Activated CD8-positive, alpha-beta T cell treated with anti-CD3 and anti-CD28 coated beads, Interleukin-2, amount 10 ng/mL, durations not matched to agents 7 days and 5 days (primary cell): ENCODE data around the gene AGBL1. TPM values are rescaled to one million over a fixed set of nuclear protein-coding genes. Genes with fewer than 3 reads are reported as not detected.

Experiments
- ATAC-seq: fragments of 150-1000 bp; cut with Tn5 transposase; one replicate; pipeline ENCODE4 v1.10.0; 2021; ENCODE audit warnings: moderate library complexity
- CTCF ChIA-PET: fragments of 350-600 bp; sonication (Branson Sonifier 250); formaldehyde crosslinking; loops from one replicate; lab custom pipeline; 2021; ENCODE audit warnings: antibody characterized with exemption; lab: Charles Lee
- POLR2A ChIA-PET: fragments of 350-600 bp; sonication (Branson Sonifier 250); formaldehyde crosslinking; loops from one replicate; lab custom pipeline; 2021; ENCODE audit warnings: antibody characterized with exemption; lab: Charles Lee
- DNase-seq: peaks from one replicate; pipeline ENCODE4 v3.0.0-alpha.2; 2020
- H3K27ac Mint-ChIP-seq: one replicate; pipeline ENCODE4 v1.8.0; 2021; ENCODE audit warnings: mild to moderate bottlenecking, mixed read lengths
- H3K27me3 Mint-ChIP-seq: one replicate; pipeline ENCODE4 v1.8.0; 2021; ENCODE audit warnings: low read depth, mixed read lengths
- H3K36me3 Mint-ChIP-seq: one replicate; pipeline ENCODE4 v1.8.0; 2021; ENCODE audit warnings: low read depth, mixed read lengths
- H3K4me1 Mint-ChIP-seq: one replicate; pipeline ENCODE4 v1.8.0; 2021; ENCODE audit warnings: low read depth, mixed read lengths
- H3K4me3 Mint-ChIP-seq: one replicate; pipeline ENCODE4 v1.8.0; 2021; ENCODE audit warnings: mild to moderate bottlenecking, mixed read lengths
- H3K9me3 Mint-ChIP-seq: one replicate; pipeline ENCODE4 v1.8.0; 2022; ENCODE audit warnings: mixed read lengths; ENCODE audit not compliant: insufficient read depth
- total RNA-seq, 2 experiments: library from RNA; stranded (reverse); gene quantifications; one replicate each; pipeline ENCODE4 v1.2.3, GENCODE V29; 2021

Gene AGBL1
- total RNA-seq, 2 experiments from 2014 or later, result not detected

DNA sequence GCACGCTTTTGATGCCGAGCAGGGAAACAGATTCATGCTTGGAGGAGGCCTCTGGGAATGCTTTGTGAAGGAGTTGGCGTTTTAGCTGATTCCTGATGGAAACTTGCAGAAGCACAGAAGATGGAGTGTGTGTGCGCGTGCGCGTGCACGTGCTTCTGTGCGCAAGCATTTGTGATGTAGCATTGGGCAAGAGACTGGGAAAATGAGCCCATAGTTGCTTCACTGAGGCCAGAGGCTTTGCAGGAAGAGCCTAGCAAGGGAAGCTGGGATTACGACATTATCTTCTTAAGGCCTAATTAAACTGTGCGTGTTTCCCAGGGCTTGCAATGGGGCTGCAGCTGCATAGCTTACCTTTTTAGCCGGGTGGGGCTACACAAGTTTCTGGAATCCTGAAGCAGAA, 18.1 kb upstream of the AGBL1 start:
- peaks cover 2% of the 10 kb centered on the region for H3K27me3 Mint-ChIP-seq
- H3K27ac Mint-ChIP-seq, result no peak overlapping the region

DNA sequence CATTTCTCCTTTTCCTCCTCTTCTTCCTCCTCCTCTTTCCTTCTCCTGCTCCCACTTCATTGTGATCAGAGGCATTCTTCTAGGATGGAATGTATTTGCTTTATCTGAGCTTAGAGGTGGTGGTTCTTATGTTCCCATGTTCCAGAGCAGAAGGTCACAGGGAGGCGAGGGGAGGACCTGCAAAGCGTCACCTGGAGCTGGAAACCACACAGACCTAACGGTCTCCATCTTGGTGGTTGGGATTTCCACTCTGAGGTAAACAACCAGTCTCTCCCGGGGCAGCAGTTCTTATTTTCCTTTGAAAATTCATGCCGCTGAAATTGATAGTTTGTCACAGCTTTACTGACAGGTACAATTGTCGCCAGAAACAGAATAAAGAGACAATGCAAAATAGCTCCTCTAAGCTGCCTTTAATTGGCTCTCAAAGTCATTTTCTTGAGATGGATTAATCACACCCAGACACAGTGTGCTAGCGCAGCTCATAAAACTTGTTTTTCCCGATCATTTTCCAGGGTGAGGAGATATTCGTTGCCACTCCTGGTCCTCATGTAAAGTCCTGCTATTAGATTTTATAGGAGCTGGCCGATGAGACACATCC, 16.9 kb upstream of the AGBL1 start:
- no peaks in the 10 kb centered on the region for H3K4me1 Mint-ChIP-seq
- no peaks in the 10 kb centered on the region for H3K36me3 Mint-ChIP-seq
- DNase-seq (no peak), ATAC-seq (no peak)
- ChIA-PET POLR2A (no interaction called here), CTCF (no interaction called here)
- no peak overlapping the region for H3K27ac Mint-ChIP-seq
- H3K9me3 Mint-ChIP-seq, result no peaks in the 10 kb centered on the region
- peaks cover 2% of the 10 kb centered on the region for H3K27me3 Mint-ChIP-seq
- no peak overlapping the region for H3K4me3 Mint-ChIP-seq

More for the DNA sequence above, 18.1 kb upstream of the AGBL1 start:
- DNase-seq, result no peak
- Mint-ChIP-seq H3K4me1 (no peaks in the 10 kb centered on the region), H3K4me3 (no peak overlapping the region), H3K9me3 (no peaks in the 10 kb centered on the region), H3K36me3 (no peaks in the 10 kb centered on the region)
- no peak for ATAC-seq
- ChIA-PET CTCF (no interaction called here), POLR2A (no interaction called here)

DNA sequence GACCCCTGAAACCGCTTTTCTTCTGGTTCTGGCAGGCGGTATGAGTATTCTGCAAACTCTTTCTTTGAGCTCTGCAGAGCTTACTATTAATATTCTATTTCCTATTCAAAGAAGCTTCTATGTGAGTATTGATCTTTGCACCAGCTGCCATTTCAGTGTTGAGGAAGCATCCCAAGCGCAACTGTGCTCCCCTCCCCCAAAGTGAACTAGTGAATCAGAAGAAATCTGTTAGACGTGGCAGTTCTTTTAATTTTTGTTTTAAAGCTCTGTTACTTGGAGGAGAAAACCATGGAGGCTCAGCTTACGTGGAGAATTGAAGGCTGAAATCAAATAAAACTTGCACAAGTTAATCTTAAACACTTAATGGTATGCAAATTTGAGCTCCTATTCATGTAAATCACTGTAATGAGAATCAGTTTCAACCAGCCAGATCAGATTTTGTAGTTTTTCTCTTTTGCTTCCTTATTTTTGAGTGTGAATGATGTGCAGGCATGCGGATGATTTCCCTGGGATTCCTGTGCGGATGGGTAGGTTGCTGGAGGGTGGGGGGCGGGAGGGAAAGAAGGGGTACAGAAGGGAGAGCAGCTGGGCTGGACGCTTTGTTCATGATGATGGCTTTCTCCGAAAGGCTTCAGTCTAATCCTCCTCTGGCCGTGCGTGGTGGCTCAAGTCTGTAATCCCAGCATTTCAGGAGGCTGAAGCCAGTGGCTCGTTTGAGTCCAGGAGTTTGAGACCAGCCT, 16.1 kb upstream of the AGBL1 start:
- Mint-ChIP-seq H3K27me3 (peaks cover 2% of the 10 kb centered on the region), H3K36me3 (no peaks in the 10 kb centered on the region), H3K9me3 (no peaks in the 10 kb centered on the region), H3K4me3 (no peak overlapping the region), H3K4me1 (no peaks in the 10 kb centered on the region), H3K27ac (no peak overlapping the region)
- DNase-seq (no peak), ATAC-seq (no peak)
- ChIA-PET CTCF (no interaction called here), POLR2A (no interaction called here)

DNA sequence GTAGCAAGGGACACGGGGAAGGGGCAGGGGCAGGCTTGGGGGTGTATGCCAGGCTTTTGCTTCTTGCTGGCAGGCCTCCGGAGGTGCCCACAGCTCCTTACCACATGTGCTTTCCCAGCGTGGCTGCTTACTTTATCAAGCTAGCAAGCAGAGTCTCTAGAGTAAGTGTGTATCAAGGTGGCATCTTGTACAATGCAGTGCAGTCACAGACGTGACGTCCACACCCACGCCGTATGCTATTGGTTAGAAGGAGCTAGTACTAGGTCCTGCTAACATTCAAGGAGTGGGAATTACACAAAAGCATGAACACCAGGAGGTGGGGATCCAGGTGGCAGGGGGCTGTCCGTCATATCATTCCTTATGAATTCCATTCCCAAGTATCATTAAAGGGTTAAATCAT, 15.3 kb upstream of the AGBL1 start:
- no peaks in the 10 kb centered on the region for H3K36me3 Mint-ChIP-seq
- ChIA-PET POLR2A (no interaction called here), CTCF (no interaction called here)
- H3K4me3 Mint-ChIP-seq, result no peak overlapping the region
- DNase-seq, result no peak
- no peaks in the 10 kb centered on the region for H3K4me1 Mint-ChIP-seq
- no peak for ATAC-seq
- no peaks in the 10 kb centered on the region for H3K9me3 Mint-ChIP-seq
- H3K27me3 Mint-ChIP-seq, result peaks cover 2% of the 10 kb centered on the region
- H3K27ac Mint-ChIP-seq, result no peak overlapping the region

DNA sequence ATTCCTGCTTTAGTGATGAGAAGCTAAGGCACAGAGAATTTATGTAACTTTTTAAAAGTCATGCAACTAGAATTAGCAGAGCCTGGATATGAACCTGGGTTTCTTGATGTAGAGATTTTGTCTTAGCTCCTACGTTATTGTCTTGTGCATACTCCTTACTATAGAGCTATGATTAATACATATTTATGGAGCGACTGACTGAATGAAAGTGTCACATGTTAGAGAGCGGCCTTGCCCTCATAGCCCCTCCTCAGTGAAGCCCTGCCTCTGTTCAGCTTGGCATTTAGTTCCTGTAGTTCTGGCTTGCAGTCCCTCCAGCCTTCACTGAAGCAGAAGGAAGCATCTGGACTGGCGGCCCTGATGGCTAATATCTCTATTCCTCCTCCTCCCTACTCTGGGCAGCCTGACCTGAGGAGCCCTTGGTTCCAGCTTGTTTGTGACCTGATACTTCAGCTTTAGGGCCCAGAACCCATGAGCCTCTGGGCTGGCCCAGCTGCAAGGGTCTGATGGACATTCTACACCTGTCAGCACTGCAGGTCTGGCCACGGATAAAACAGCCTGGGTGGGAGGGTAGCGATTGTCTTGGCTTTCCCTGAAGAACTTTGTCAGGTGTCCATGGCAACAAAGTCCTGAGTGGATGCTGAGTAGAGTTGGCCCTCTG, 13.4 kb upstream of the AGBL1 start:
- Mint-ChIP-seq H3K4me3 (no peak overlapping the region), H3K9me3 (no peaks in the 10 kb centered on the region), H3K27ac (no peak overlapping the region), H3K36me3 (no peaks in the 10 kb centered on the region), H3K4me1 (no peaks in the 10 kb centered on the region), H3K27me3 (peaks cover 2% of the 10 kb centered on the region)
- CTCF ChIA-PET, result no interaction called here
- no peak for DNase-seq
- no peak for ATAC-seq
- POLR2A ChIA-PET, result no interaction called here

DNA sequence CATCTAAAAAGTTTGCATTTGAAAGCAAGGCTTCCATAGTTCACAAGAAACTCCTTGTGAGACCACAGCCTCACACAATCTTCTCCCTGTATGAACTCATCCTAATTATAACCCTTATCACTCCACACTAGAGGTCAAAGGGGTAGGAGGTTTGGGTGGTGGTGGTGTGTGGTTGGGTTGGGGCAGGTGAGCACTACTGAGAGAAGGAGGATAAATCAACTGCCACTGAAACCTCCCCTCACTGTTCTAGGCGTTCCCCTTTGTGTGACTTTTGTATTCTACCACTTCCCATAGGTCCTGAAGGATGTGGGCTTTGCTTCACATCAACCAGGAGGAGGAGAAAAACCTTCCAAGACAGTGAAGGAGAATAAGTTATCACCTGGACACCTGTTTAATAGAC, 6.4 kb upstream of the AGBL1 start:
- no peaks in the 10 kb centered on the region for H3K36me3 Mint-ChIP-seq
- ChIA-PET CTCF (no interaction called here), POLR2A (no interaction called here)
- no peak for ATAC-seq
- no peaks in the 10 kb centered on the region for H3K4me1 Mint-ChIP-seq
- peaks cover 2% of the 10 kb centered on the region for H3K27me3 Mint-ChIP-seq
- no peaks in the 10 kb centered on the region for H3K9me3 Mint-ChIP-seq
- H3K27ac Mint-ChIP-seq, result no peak overlapping the region
- H3K4me3 Mint-ChIP-seq, result no peak overlapping the region
- DNase-seq, result no peak

DNA sequence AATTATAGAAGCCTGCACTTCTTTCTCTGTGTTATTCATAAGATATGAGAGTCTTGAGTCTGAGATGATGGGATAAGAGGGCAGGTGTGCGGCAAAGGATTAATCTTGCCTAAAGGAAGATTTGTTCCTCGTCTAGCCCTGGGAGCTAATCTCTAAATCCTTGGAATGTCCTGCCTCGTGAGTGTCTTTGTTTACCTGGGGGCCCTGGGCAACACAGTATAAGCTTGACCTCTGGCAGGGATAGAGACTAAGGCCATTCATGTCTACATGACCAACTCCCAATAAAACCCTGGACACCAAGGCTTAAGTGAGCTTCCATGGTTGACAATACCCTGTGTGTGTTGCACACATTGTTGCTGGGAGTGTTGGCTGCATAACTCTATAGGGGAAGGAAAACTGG, 3.2 kb upstream of the AGBL1 start:
- Mint-ChIP-seq H3K4me1 (no peaks in the 10 kb centered on the region), H3K36me3 (no peaks in the 10 kb centered on the region), H3K27me3 (peaks cover 2% of the 10 kb centered on the region), H3K9me3 (no peaks in the 10 kb centered on the region), H3K27ac (no peak overlapping the region), H3K4me3 (no peak overlapping the region)
- no peak for DNase-seq
- ATAC-seq, result no peak
- ChIA-PET POLR2A (no interaction called here), CTCF (no interaction called here)

DNA sequence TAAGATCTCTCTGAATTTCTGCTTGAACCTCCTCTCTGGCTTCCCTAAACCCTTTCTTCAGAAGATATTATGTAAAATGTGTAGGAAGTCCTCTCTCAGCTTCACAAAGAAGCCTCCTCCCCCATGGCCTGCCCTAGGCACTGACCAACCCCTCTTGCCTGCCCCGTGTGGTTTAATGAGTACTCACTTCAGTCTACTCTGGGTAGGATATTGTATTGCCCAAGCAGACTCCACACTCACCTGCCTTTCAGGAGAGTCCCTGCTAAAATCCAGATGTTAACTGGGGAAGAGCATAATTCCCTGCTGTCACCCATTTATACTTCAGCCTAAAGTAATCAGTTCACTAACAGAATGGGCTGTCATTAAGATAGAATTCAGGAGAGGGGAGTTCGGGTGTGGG, 2.6 kb upstream of the AGBL1 start:
- POLR2A ChIA-PET, result no interaction called here
- ATAC-seq (no peak), DNase-seq (no peak)
- Mint-ChIP-seq H3K4me1 (no peaks in the 10 kb centered on the region), H3K27ac (no peak overlapping the region), H3K4me3 (no peak overlapping the region), H3K36me3 (no peaks in the 10 kb centered on the region), H3K9me3 (no peaks in the 10 kb centered on the region), H3K27me3 (peaks cover 2% of the 10 kb centered on the region)
- CTCF ChIA-PET, result no interaction called here

DNA sequence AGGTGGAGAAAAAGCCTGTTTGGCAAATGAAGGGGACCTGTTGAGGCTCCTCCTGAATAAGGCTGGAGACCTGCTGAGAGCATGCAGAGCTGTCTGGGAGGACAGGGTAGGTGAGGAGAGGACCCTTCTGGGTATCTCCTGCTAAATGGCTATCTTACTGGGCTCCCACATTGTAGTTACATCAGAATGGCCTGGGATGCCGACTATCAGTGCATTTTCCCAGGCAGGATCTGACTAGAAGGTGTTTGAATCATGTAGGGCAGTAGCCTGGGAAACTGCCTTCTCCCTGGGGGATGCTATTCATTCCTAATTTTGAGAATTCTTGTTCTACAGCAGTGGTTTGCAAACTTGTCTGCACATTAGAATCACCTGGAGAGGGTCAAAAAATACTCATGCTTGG, 631 bp downstream of the AGBL1 start:
- CTCF ChIA-PET, result no interaction called here
- DNase-seq (no peak), ATAC-seq (no peak)
- Mint-ChIP-seq H3K27me3 (peaks cover 11% of the 10 kb centered on the region), H3K9me3 (no peaks in the 10 kb centered on the region), H3K4me1 (peaks cover 11% of the 10 kb centered on the region), H3K4me3 (no peak overlapping the region), H3K36me3 (no peaks in the 10 kb centered on the region), H3K27ac (no peak overlapping the region)
- POLR2A ChIA-PET, result no interaction called here

DNA sequence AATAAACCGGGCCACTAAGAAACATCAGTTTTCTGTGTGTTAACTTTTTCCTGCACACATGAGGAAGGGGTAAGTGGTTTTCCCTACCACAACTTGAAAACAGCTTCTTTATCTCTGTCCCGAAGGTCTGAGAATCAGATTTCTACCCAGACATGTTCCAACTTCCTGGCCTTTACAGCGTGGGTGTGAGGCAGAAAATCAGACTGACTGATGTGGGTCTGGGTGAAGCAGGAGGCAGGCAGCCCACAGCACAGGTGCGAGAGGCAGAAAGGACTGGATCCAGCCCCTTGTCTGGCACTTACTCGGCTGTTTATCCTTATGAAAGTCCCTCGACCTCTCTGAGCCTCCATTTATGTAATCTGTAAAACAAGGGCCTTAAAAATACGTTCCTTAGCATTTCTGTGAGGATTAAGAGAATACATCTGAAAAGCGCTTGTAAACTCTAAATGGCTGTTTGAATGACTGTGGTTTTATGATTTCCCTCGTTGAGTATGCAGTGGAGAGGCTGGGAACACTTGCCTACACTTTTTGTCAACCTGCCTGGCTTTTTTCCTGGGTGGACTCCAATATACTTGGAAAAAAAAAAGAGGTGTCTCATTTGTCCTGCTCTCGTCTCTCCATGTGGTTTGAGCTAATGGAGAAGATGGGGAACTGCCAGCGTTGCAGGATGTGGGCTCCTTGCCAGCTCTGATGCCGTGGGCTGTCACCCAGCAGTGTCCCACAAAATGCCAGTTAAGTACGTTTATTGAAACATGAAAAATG, 3.1 kb downstream of the AGBL1 start:
- ATAC-seq (no peak), DNase-seq (no peak)
- CTCF ChIA-PET, result no interaction called here
- H3K27ac Mint-ChIP-seq, result no peak overlapping the region
- peaks cover 11% of the 10 kb centered on the region for H3K27me3 Mint-ChIP-seq
- no peaks in the 10 kb centered on the region for H3K36me3 Mint-ChIP-seq
- H3K9me3 Mint-ChIP-seq, result no peaks in the 10 kb centered on the region
- POLR2A ChIA-PET, result no interaction called here
- no peak overlapping the region for H3K4me3 Mint-ChIP-seq
- H3K4me1 Mint-ChIP-seq, result peaks cover 11% of the 10 kb centered on the region

DNA sequence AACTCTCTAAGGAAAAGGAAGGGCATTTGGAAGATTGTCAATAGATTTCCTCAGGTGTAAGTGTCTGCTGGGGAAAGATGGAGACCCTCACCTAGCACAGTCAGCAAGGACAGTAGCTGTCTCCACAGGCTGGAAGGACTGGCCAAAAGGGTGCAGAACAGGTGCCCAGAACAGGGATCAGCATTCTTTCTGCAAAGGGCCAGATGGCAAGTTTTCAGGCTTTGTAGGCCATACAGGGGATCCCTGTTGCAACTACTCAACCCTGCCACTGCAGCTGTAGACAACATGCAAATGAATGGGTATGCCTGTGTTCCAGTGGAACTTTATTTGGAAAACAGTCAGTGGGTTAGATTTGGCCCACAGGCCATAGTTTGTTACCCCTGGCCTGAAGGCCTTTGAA, 8.1 kb downstream of the AGBL1 start:
- Mint-ChIP-seq H3K9me3 (no peaks in the 10 kb centered on the region), H3K4me1 (peaks cover 5% of the 10 kb centered on the region), H3K4me3 (no peak overlapping the region), H3K36me3 (no peaks in the 10 kb centered on the region), H3K27me3 (peaks cover 8% of the 10 kb centered on the region), H3K27ac (no peak overlapping the region)
- CTCF ChIA-PET, result no interaction called here
- no peak for DNase-seq
- no peak for ATAC-seq
- POLR2A ChIA-PET, result no interaction called here

DNA sequence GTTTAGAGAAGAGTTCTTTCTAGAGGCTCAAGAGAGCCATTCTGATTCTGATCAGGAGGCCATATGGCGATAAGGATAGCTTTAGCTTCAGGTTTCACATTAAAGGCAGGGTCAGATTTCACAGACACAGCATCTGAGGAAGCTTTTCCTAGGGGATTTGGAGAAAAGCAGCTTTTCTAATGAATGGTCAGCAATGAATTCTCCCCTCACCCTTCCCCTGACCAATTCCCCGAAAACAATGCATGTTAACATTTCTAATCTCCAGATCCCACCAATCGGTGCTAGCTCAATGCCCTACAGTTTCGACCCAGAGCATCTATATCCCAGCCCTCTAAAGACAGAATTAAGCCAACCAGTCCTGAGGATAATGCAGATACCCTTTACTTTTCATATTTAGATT, 9.8 kb downstream of the AGBL1 start:
- H3K36me3 Mint-ChIP-seq, result no peaks in the 10 kb centered on the region
- no peaks in the 10 kb centered on the region for H3K9me3 Mint-ChIP-seq
- DNase-seq (no peak), ATAC-seq (no peak)
- H3K27ac Mint-ChIP-seq, result no peak overlapping the region
- POLR2A ChIA-PET, result no interaction called here
- CTCF ChIA-PET, result no interaction called here
- H3K27me3 Mint-ChIP-seq, result peaks cover 5% of the 10 kb centered on the region
- no peaks in the 10 kb centered on the region for H3K4me1 Mint-ChIP-seq
- no peak overlapping the region for H3K4me3 Mint-ChIP-seq
